Endothelial cell of umbilical vein (primary cell): ENCODE results near the gene ABCD3.

ENCODE experiments used
- CTCF ChIP-seq, 2 donors: IDR thresholded peaks; 1 replicate in 1 of 2; 2 replicates in 1 of 2; pipeline ENCODE4 v1.5.1; 2011; ENCODE audit warnings: low read length in 2 of 2, mild to moderate bottlenecking in 2 of 2, moderate library complexity in 2 of 2, control low read depth in 1 of 2, inconsistent platforms in 1 of 2, low read depth in 1 of 2; ENCODE audit not compliant: insufficient read depth in 1 of 2; ENCODE audit errors: extremely low read depth in 1 of 2
- EZH2 ChIP-seq: IDR thresholded peaks from 2 replicates; pipeline ENCODE4 v1.6.1; 2012; ENCODE audit warnings: borderline replicate concordance, low read depth, mild to moderate bottlenecking, moderate library complexity, low read length, inconsistent platforms; ENCODE audit not compliant: severe bottlenecking
- JUN ChIP-seq: IDR thresholded peaks from 2 replicates; pipeline ENCODE4 v1.6.1; 2011; ENCODE audit warnings: borderline replicate concordance, low read depth; ENCODE audit not compliant: insufficient read length, insufficient read depth
- POLR2A ChIP-seq: IDR thresholded peaks from 2 replicates; pipeline ENCODE4 v1.6.1; 2012; ENCODE audit warnings: low read depth, mild to moderate bottlenecking, control low read depth, low read length

- TF ChIP-seq CTCF (IDR thresholded peaks at IDR 0.05; ENCODE audit: extremely low read depth in 1 of 2, insufficient read depth in 1 of 2, low read depth in 1 of 2, low read length in 2 of 2) (no peak), POLR2A (no peak), EZH2 (no peak), JUN (no peak)
These were observed 28.9 kb upstream of the ABCD3 start for GRCh38 chr1:94389298-94389697.
